Activated T-helper 9 cell treated with anti-CD3 and anti-CD28 coated beads, Interleukin-2, amount 50 U/mL, for 16 hours (primary cell): ENCODE measurements around the gene P2RX4.
"Not testable (repeated sequence)": the region's sequence is repeated elsewhere in the genome, so short reads cannot be mapped to it uniquely, and the experiment has no call there.

ENCODE experiments used
- DNase-seq: peaks from one replicate; pipeline ENCODE4 v3.0.0-alpha.2; 2020; ENCODE audit warnings: low read depth

P2RX4 gene

DNA sequence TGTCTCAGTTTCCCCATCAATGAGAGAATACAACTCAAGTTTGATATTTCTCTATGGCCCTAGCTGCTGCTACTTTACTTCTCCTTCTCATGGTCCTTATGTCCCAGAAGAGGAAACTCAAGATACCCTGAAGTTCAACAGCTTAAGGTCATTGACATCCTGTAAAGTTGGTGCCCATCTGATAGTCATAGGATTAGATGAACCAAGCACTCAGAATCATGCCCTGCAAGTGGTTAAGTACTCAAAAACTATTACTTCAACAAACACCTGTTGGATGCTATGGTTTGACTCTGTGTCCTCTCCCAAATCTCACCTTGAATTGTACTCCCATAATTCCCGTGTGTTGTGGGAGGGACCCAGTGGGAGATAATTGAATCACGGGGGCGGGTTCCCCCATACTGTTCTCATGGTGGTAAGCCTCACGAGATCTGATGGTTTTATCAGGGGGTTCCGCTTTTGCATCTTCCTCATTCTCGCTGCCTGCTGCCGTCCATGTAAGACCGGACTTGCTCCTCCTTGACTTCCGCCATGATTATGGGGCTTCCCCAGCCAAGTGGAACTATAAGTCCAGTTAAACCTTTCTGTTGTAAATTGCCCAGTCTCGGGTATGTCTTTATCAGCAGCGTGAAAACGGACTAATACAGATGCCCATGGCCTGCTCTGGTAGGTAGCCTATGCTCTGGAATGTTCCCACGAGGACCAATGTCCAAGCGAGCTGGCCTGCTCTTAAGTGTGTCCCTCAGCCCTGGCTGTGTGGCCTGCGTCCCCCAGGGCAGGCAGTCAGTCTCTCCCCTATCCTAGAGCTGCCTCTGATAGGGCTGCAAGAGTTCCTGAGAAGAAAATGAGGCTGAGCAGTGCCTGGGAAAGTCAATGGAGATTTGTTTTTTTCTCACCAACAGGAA is 68.5 kb downstream of the P2RX4 start:
- DNase-seq = no peak

DNA sequence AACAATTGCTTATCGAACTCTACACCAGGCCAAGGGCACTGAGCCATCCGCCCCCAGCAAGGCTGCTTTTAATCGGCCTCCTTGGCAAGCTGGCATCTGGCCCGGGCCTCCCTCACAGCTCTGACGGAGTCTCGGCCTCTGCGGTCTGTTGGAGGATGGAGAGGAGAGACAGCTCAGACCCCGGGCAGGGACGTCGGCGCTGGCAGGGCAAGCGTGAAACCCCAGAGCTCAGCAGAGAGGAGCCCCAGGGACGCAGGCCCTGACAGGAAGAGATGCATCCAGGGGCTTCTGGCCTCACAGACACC is 69.1 kb downstream of the P2RX4 start:
- no peak for DNase-seq

DNA sequence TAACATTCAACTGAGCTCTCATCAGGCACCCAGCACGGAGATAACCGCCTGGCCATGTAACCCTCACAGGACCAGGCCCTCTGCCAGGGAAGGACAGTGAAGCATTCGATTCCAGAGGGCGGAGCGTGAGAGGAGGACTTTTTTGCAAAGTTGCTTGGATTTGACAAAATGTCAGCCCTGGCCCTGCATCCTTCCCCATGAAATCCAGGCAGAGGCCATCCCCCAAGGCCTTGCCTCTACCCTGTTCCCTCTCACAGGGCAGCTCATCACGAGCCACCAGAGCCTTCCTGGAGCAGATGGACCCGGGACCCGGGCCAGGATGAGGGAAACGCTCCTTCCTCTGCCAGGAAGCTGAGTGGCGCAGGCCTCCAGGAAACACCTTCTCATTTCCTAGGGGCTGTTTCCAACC is 69.6 kb downstream of the P2RX4 start:
- DNase-seq = no peak

DNA sequence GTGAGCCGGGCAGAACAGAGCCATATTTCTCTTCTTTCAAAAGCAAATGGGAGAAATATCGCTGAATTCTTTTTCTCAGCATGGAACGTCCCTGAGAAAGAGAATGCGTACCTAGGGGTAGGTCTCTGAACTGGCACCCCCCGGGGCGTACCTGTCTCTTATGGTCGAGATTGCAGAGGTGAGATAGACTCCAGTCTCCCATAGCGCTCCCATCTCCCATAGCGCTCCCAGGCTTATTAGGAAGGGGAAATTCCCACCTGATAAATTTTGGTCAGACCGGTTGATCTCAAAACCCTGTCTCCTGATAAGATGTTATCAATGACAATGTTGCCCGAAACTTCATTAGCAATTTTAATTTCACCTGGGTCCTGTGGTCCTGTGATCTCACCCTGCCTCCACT is 70.6 kb downstream of the P2RX4 start:
- DNase-seq = not testable (repeated sequence)

DNA sequence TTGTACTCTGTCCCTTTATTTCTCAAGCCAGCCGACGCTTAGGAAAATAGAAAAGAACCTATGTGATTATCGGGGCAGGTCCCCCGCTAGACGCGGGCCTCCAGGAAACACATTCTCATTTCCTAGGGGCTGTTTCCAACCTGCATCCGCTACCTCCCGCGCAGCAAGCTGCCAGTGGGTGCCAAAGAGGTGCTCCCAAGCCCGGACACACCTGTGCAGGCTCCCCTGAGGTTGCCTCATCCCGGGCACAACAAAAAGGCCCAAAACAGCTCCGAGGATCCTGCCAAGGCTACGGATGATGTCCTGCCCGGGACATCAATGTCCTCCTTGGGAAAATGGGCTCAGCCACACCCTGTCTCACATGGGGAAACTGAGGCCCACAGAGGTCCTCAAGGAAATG is 71.2 kb downstream of the P2RX4 start:
- not testable (repeated sequence) for DNase-seq

DNA sequence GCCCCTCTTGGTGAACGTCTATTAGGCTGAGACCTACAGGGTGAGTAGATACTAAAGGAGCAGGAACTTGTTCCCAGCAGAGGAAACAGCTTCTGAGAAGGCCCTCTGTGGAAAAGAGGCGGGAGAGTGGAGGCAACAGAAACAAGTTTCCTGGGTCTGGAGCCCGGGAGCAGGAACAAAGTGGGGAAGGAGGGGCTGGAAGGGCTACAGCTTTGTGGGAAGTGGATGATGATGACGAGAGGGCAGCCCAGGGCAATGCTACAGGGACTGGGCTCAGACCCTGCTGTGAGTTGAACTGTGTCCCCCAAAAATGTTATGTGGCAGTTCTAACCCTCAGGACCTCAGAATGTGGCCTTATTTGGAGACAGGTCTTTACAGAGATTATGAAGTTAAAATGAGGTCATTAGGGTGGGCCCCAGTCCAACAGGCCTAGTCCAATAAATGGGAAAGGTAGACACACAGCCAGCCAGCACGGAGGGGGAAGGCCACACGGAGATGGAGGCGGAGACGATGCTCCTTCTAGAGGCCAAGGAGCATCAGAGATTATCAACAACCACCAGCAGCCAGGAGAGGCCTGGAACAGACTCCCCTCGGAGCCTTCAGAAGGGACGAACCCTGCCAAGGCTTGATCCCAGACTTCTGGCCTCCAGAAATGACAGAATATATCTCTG is 72.3 kb downstream of the P2RX4 start:
- DNase-seq = no peak

DNA sequence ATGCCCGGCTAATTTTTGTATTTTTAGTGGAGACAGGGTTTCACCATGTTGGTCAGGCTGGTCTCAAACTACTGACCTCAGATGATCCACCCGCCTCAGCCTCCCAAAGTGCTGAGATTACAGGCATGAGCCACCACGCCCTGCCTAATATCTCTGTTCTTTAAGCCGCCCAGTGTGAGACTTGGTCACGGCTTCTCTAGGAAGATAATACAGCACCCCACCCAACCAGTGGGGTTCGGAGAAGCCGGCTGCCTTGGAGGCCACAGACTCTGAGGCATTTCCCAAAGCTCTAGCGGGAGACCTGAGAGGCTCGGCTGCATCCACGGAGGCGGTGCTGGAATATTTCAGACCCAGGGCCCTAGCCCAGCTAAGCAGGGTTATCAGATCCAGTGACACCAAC is 73.0 kb downstream of the P2RX4 start:
- DNase-seq = not testable (repeated sequence)

DNA sequence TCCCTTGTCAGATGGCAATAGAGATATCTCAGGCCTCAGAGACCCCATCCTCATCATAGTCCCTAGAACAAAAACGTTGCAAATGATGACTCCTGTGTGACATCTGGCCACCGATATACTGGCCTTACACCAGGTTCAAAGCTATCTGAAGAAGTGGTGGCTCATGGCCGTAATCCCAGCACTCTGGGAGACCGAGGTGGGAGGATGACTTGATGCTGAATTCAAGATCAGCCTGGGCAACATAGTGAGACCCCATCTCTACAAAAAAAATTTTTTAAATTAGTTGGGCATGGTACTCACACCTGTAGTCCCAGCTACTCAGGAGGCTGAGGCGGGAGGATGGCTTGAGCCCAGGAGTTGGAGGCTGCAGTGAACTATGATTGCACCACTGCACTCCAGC is 73.5 kb downstream of the P2RX4 start:
- no peak for DNase-seq
